GM12872 (cell line): ENCODE measurements around the gene C1RL.

Experiments used
- TF ChIP-seq, protein P1 (sequence below): IDR thresholded peaks from 3 replicates; pipeline ENCODE4 v1.5.1; 2011; ENCODE audit warnings: low read depth, mild to moderate bottlenecking, low read length, moderate library complexity; ENCODE audit not compliant: insufficient read depth

C1RL gene

DNA sequence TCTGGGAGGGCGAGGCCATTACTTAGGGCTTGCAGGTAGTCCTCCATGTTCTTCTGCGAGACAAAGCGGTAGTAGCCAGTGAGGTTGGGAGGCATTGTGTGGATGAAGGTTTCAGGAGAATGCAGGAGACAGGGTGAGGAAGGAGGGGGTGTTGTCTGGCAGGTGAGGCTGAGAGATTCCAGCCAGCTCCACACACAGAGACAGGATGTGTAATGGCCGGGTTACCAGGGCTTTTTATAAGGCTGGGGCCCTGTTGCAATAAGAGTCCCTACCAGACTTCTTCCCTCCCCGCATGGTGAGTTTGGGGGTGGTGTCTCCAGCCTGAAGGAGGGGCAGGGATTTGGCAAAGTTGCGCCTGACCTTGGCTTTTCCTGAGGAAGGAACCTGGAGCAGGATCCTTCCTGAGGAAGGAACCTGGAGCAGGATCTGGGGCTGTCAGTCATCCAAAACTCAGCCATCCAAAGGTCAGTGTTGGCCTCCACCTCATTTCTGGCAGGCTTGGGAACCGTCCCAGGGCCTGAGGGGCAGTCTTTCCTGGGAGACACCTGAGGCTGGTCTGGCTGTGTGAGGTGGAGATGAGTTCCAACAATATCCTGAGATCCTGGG, 19.8 kb upstream of the C1RL start, which contains the start of gene RBP5:
TSS of gene RBP5 (minus strand) at position 209 of the 606 bp plus-strand sequence. CDS start at position 95, 114 bp downstream.
- TF ChIP-seq, protein P1, sequence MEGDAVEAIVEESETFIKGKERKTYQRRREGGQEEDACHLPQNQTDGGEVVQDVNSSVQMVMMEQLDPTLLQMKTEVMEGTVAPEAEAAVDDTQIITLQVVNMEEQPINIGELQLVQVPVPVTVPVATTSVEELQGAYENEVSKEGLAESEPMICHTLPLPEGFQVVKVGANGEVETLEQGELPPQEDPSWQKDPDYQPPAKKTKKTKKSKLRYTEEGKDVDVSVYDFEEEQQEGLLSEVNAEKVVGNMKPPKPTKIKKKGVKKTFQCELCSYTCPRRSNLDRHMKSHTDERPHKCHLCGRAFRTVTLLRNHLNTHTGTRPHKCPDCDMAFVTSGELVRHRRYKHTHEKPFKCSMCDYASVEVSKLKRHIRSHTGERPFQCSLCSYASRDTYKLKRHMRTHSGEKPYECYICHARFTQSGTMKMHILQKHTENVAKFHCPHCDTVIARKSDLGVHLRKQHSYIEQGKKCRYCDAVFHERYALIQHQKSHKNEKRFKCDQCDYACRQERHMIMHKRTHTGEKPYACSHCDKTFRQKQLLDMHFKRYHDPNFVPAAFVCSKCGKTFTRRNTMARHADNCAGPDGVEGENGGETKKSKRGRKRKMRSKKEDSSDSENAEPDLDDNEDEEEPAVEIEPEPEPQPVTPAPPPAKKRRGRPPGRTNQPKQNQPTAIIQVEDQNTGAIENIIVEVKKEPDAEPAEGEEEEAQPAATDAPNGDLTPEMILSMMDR = no peak

DNA sequence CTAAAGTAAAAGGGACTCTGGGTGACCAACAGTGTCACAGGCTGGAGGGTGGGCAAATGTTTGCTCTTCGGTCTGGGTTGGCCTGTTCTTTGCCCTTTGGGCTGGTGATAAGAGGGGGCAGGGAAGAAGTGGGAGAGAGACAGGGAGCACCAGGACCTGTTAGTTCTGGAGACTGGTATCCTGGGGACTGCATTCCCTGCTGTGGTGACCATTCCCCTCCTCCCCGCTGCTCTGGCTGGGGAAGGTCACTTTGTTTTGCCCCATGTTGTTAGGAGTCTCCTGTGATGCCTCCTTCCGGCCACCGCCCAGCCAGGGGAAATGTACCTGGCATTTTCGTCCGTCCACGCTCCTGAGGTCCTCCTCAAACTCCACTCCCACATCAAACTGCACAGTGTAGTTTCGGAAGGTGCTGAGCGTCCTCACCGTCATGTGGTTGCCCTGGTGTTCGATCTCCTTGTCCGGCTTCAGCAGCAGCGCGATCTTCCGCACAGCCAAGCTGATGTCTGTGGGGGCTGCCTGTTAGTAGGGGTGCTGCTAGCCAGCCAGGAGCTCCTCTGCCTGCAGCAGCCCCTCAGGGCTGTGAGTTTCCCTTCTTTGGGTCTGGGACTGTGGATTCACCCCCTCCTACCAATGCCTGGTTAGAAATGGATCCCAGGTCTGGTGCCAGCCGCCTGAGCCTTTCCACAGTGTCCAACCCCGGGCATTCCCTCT, 19.1 kb upstream of the C1RL start:
- TF ChIP-seq, protein P1 = no peak

DNA sequence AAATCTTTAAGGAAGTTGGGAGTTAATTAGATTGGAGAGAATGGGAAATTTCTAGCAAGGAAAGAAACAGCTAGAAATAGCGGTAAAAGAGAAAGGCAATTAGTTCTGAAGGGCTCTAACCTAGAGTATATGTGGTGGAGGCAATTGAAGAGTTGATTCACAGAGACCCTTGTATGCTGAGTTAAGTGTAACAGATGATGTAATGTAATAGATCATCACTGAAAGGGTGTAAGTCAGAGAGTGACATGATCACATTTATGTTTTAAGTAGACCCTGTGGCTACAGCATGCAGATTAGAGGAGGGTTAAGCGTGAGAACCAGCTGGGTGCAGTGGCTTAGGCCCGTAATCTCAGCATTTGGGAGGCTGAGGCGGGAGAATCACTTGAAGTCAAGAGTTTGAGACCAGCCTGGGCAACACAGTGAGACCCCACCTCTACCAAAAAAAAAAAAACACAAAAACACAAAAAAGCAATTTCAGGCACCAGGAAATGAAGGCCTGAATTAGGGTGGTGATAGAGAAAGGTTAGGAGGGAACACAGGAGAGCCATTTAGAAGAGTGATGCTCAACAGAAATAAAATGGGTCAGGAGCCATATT, 16.7 kb upstream of the C1RL start:
- TF ChIP-seq, protein P1 = no peak

DNA sequence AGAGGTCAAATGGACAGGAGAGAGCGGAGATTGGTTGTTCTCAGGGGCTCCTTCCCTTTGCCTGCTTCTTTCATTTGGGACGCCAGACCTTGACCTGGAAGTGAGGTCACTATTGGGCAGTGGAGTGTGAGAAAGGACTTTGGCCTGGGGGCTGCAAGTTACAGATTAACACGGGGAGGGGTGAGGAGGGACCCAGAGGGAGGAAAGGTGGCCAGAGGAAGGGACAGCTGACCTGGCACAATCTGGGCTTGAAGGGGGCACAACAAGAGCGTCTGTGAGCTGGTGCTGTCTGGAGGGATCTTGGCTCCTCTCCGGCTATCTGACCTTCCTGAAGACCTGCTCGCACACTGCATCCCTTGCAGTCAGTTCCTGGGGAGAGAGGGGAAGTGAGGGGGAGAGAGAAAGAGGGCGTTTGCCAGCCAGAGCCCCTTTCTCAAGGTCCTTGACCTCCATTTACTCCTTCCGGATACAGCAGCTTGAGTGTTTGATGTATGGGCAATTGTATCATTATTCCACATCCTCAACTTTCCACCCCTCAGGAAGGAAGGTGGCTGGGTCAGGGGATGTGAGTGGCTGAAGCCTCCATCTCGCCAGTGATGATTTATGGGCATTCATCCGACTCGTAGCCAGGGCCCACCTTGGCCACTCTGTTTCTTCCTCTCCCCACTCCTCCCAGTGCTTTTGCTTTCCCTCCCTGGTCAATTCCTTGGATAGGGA, 14.9 kb upstream of the C1RL start:
- TF ChIP-seq, protein P1 = no peak

DNA sequence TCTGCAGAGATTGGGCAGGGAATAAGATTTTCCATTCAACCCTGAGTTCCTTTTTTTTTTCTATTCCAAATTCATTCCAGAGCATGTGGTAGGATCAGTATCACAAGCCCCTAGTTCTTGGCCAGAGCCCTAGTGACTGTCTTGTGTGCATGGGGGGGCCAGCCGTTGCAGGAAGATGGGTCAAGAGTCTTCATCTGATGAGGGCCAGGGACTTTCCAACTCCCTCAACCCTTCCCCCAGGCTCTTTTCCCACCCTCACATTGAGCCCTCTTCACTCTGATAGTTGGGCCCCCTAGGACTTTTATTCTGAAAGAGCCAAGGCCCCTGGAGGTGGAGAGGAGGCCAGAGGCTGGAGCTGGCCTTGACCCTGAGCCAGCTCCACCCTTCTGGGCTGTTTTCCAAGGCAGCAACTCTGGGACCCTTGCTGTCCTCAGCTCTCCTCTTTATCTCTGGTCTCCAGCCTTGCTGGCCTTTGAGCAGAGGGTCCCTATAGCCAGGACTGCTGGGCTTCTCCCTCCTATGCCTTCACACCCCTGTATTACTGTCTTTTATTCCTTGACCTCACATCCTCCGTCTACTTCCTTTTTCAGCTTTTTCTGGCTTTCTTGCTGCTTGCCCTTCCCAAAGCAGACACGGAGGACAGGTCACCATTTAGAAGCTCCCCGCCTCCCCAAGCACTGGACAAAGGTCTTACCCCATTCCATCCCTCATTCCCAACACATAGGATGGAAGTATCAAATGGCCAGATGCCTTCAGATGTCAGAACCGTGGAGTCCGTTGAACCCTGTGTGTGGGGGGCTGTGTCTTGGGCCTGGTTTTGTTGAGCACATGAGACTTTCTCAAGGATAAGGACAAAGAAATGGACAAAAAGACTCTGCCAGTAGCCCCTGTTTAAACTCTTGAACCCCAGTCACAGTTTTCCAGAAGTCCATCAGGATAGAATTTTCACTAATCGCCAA, 14.1 kb upstream of the C1RL start:
- TF ChIP-seq, protein P1 = no peak

DNA sequence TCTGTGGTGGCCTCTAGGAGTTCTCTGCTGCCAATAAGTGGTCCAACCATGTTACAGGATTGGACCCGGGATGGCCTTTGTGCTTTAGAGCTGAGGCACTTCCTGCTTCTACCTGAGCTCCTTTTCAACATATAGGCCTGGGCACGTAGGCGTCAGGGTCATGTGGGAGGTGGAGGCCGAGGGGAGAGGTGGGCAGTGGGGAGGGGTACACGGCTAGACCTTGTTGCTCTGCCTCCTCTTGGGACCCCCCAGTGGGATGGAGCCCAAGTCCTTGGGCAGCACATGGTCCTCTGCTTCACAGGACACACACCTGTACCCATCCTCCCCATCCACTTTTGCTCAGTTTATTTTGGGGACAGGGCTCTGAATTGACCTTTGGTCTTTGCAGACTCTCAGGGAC, 12.3 kb upstream of the C1RL start:
- TF ChIP-seq, protein P1 = no peak
